ENCODE data around the gene DALRD3. TPM values are rescaled to one million over a fixed set of nuclear protein-coding genes. Genes with fewer than 3 reads are reported as not detected.

DALRD3 gene
- total RNA-seq, 1 donor from 2014 or later: 32.9 TPM

GRCh38 chr3:49054344-49054862 is 36.0 kb upstream of the DALRD3 start:
- no peaks in the 10 kb centered on the region for H3K9me3 ChIP-seq (ENCODE audit: low read depth)
- H3K4me2 ChIP-seq: no peak overlapping the region
- Mint-ChIP-seq H3K4me3 (no peak overlapping the region), H3K27ac (no peak overlapping the region), H3K4me1 (no peaks in the 10 kb centered on the region), H3K9me3 (no peaks in the 10 kb centered on the region), H3K36me3 (peaks cover 46% of the 10 kb centered on the region), H3K27me3 (ENCODE audit: insufficient read depth, low read depth) (no peaks in the 10 kb centered on the region)
- peaks cover 19% of the 10 kb centered on the region for H4K20me1 ChIP-seq (ENCODE audit: low read depth)
- no peak overlapping the region for H3K9ac ChIP-seq
- no peak overlapping the region for H3K27ac ChIP-seq
- H3K4me3 ChIP-seq: no peak overlapping the region
- peaks cover 30% of the 10 kb centered on the region for H3K79me2 ChIP-seq (ENCODE audit: low read depth)
- no peaks in the 10 kb centered on the region for H3K27me3 ChIP-seq
- H2AFZ ChIP-seq (replicated peaks): no peak overlapping the region
- H3K4me1 ChIP-seq: no peaks in the 10 kb centered on the region
- DNase-seq (ENCODE audit: low spot score): no peak
- H3K36me3 ChIP-seq: peaks cover 5% of the 10 kb centered on the region
- no peaks in the 10 kb centered on the region for H3F3A ChIP-seq (ENCODE audit: low read depth)
- TF ChIP-seq CTCF (IDR thresholded peaks at IDR 0.05): no peak

GRCh38 chr3:49053543-49053942 is 35.2 kb upstream of the DALRD3 start:
- H3K79me2 ChIP-seq (ENCODE audit: low read depth): peaks cover 29% of the 10 kb centered on the region
- H3K9me3 ChIP-seq (ENCODE audit: low read depth): no peaks in the 10 kb centered on the region
- Mint-ChIP-seq H3K27ac (no peak overlapping the region), H3K9me3 (no peaks in the 10 kb centered on the region), H3K4me1 (no peaks in the 10 kb centered on the region), H3K4me3 (no peak overlapping the region), H3K36me3 (peaks cover 46% of the 10 kb centered on the region), H3K27me3 (ENCODE audit: insufficient read depth, low read depth) (no peaks in the 10 kb centered on the region)
- no peak overlapping the region for H3K4me2 ChIP-seq
- H3K9ac ChIP-seq: no peak overlapping the region
- no peak overlapping the region for H3K4me3 ChIP-seq
- H4K20me1 ChIP-seq (ENCODE audit: low read depth): peaks cover 19% of the 10 kb centered on the region
- no peak for TF ChIP-seq EZH2 (IDR thresholded peaks at IDR 0.05)
- TF ChIP-seq CTCF (IDR thresholded peaks at IDR 0.05): no peak
- no peak for TF ChIP-seq EZH2phosphoT487 (IDR thresholded peaks at IDR 0.05)
- no peaks in the 10 kb centered on the region for H3K4me1 ChIP-seq
- H3F3A ChIP-seq (ENCODE audit: low read depth): no peaks in the 10 kb centered on the region
- no peak for DNase-seq (ENCODE audit: low spot score)
- peaks cover 5% of the 10 kb centered on the region for H3K36me3 ChIP-seq
- no peak overlapping the region for H2AFZ ChIP-seq (replicated peaks)
- H3K27me3 ChIP-seq: no peaks in the 10 kb centered on the region
- no peak overlapping the region for H3K27ac ChIP-seq

GRCh38 chr3:49035281-49035680 is 16.9 kb upstream of the DALRD3 start:
- peaks cover 24% of the 10 kb centered on the region for H3K36me3 Mint-ChIP-seq
- DNase-seq (ENCODE audit: low spot score): no peak
- Histone ChIP-seq H3F3A (ENCODE audit: low read depth) (peaks cover 35% of the 10 kb centered on the region), H3K9ac (no peak overlapping the region), H3K36me3 (peaks cover 3% of the 10 kb centered on the region), H3K79me2 (ENCODE audit: low read depth) (no peaks in the 10 kb centered on the region), H3K4me3 (no peak overlapping the region), H4K20me1 (ENCODE audit: low read depth) (peaks cover 9% of the 10 kb centered on the region), H3K4me2 (no peak overlapping the region), H2AFZ (replicated peaks) (no peak overlapping the region), H3K9me3 (ENCODE audit: low read depth) (no peaks in the 10 kb centered on the region), H3K27ac (no peak overlapping the region), H3K4me1 (no peaks in the 10 kb centered on the region), H3K27me3 (no peaks in the 10 kb centered on the region)
- H3K27ac Mint-ChIP-seq: no peak overlapping the region
- H3K4me1 Mint-ChIP-seq: no peaks in the 10 kb centered on the region
- TF ChIP-seq CTCF (IDR thresholded peaks at IDR 0.05) (no peak), EZH2phosphoT487 (IDR thresholded peaks at IDR 0.05) (no peak), EZH2 (IDR thresholded peaks at IDR 0.05) (no peak)
- no peaks in the 10 kb centered on the region for H3K27me3 Mint-ChIP-seq (ENCODE audit: insufficient read depth, low read depth)
- H3K4me3 Mint-ChIP-seq: no peak overlapping the region
- no peaks in the 10 kb centered on the region for H3K9me3 Mint-ChIP-seq
